SIG-M5 (cell line): Measurements from ENCODE around the gene DNMT1.

ENCODE experiments used
- DNase-seq: peaks from one replicate; lab custom pipeline; 2025; lab: John Stamatoyannopoulos, UW

DNMT1 gene

DNA sequence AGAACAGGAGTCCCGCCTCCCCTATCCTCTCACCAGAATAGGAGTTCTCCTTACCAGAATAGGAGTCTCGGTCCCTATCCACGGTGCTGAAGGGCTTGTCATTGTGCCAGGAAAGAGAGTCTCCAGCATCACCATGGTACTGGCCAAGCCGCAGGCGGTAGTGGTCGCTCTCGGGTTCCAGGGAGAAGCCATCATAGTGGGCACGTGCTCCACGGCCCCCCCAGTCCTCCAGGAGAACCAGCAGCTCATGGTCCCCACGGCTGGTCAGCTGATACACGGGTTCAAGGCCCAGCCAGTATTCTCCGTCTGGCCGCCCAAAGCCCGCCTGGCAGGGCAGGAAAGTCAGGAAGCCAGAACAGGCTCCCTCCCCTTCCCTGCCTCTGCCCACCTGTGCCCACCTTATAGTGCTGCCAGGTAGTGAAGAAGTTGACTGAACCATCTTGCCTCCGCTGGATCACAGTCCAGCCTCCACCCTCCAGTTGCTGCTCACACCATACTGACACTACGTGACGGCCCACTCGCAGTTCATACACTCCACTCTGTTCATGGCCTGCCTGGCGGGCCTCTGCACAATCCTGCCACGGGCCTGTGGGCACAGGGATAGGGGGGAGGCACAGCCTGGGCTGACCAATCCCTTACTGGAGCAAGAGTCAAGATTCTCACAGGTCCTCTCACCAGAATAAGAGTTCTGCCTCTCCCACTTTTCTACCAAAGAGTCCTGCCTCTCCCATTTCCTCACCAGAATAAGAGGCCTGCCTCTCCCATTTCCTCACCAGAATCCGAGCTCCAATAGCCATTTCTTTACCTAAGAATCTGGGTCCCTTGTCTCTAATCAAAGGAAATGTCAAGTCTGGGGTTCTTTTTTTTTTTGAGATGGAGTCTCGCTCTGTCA, 101.2 kb downstream of the DNMT1 start:
- DNase-seq, result no peak

DNA sequence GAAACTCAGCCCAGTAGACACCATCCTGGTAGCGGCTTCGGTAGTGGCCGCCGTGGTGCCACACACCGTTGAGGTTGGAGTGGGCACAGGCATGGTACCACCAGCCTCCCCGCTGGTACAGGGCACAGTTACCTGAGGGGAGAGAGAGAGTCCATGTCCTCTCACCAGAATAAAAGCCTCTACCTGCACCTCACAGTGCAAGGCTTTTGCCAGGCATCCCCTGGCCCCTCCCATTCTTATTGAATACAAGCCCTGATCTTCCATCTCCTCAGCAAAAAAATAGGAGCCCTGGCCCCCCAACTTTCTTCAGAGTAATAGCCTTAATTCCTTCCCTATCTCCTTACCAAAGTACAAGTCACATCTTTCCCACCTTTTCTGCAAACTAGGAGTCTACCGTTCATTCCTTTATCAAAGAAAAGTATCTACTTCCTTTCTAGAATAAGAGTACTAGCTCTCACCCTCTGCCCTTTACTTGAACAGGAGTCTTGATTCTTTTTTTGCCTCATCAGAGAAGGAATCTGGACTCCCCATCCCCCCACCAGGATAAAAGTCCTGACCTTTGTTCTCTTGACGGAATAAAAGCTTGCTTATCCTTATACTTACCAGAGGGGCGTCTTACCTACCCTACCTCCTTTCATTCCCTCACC, 102.0 kb downstream of the DNMT1 start:
- DNase-seq, result no peak

DNA sequence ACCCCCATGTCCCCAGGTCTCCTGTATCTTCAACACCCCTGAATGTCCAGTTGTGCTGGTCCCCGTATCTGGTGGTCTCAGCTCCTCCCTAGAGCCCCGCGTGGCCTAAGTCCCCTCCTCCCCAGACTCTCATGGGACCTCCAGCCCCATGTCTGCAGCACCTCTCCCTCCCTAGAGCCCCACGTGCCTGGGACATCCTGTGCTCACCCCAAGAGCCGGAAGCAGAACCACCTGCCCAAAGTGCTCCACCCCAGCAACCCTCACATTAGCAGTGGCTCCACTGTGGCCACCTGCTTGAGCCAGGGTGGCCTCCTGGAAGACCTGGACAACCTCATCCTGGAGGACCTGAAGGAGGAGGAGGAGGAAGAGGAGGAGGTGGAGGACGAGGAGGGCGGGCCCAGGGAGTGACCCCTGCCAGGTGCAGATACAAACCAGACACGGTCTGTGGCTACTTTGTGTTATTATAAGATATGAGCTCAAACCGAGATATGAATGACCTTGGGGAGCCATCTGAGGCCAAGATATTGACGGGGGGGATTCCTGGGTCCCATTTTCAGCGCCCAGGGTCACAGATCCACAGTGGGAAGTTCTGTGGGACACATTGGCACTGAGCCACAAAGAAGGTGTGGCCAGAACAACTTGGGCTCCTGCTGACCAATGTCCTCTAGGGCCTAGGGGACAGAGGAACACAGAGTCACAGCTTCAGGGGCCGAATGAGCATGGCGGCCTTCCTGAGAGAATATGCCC, 102.7 kb downstream of the DNMT1 start:
- no peak for DNase-seq

DNA sequence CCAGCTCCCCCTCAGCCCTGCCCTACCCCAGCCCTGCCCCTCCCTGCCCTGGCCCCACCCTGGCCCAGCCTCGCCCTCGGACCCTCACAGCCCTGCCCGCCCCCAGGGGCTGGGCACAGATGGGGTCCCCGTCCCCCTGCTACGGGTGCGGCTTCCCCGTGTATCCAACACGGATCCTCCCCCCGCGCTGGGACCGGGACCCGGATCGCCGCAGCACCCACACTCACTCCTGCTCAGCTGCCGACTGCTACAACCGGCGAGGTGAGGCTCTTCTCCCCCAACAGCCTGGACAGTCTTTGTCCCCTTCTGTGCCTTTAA, 103.4 kb downstream of the DNMT1 start:
- no peak for DNase-seq

DNA sequence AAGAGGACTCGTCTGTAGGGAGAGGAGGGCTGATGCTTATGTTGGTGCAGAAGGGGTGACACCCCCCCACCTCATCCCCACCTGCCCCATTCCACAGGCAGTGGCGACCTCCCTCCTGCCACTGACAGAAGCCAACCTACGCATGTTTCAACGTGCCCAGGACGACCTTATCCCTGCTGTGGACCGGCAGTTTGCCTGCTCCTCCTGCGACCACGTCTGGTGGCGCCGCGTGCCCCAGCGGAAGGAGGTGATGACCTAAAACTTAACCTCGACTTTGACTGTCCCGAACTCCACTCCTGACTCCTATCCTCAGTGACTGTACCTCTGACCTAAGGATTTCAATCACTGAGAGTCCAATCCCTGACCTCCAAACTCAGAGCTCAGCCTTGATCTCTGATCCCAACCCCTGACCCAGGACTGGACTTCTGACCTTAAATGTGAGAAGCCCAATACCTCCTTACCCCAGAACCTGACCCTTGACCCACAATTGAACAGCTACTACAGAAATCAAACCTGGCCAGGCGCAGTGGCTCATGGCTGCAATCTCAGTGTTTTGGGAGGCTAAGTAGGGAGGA, 104.9 kb downstream of the DNMT1 start:
- no peak for DNase-seq

DNA sequence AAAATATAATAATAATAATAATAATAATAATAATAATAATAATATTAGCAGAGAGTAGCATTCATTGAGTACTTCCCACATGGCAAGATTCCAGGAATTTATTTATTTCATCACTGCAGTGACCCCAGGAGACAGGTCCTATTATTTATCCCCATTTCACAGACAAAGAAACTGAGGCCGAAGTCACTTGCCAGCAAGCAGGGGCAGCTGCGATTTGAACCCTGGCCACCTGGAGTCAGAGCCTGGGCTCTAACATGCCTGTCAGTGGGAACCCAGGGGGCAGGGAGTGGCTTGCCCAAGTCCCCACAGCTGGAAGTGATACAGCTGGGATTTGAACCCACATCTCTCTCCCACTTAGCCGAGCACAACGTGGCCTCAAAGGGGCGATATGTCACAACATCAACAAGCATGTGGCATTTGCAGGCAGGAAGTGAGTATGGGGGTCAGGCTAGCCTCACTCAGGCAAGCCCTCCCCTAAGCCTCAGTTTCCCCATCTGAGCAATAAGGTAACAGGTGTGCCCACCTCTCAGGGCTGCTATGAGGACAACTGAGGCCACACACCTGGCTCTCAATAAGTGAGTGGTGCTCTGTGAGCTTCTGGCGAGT, 105.7 kb downstream of the DNMT1 start:
- DNase-seq, result no peak

DNA sequence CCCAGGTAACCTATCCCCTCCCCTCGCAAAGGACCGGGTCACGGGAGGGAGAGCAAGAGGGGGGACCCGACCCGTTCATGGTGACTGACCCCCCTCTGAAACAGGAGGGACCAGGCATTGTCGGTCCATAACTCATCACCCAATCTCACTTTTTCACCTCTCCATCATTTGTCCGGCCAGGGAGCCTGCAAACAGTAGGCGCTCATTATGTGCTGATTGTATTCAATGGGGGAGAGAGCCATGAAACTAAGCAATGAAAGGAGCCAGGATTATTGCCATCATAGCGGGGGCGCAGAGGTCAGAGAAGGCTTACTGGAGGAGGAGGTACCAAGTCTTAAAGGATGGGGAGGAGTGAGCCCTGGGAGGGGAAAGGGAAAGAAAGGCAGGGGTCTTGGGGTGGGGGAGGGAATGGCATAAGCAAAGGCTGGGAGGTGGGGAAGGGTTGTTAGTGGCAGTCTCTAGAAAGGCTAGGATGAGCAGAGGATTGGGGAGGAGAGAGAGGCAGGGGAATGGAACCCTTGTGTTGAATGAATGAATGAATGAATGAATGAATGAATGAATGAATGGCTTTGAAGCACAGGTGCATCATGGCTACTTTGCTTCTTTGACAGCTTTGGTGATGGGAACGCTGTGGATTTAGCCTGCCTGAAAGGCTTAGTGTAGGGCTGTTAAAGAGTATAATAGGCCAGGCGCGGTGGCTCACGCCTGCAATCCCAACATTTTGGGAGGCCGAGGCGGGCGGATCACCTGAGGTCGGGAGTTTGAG, 107.3 kb downstream of the DNMT1 start:
- DNase-seq, result no peak

DNA sequence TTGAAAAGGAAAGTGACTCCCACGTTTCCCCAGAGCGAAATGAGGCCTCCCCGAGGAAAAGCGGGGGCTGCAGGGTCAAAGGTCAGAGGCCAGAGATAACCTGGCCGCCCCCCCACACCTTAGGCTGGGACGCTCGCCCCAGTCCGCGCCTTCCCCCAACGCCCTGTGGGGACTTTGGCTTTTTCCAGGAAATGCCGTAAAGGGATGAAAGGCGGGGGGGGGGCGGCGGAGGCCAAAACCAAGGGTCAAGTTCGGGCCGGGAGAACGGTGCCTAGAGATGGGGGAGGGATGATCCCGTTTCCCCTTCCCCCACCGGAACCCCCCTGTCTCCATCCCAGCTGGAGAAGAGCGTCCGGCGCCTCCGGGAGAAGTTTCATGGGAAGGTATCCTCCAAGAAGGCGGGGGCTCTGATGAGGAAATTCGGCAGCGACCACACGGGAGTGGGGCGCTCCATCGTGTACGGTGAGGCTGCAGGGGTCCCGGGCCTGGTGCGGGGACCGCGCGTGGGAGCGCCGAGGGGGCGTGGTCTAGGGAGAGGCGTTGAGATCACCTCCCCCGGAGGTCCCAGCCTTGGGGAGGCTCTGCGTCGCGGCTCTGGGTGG, 108.1 kb downstream of the DNMT1 start:
- no peak for DNase-seq

DNA sequence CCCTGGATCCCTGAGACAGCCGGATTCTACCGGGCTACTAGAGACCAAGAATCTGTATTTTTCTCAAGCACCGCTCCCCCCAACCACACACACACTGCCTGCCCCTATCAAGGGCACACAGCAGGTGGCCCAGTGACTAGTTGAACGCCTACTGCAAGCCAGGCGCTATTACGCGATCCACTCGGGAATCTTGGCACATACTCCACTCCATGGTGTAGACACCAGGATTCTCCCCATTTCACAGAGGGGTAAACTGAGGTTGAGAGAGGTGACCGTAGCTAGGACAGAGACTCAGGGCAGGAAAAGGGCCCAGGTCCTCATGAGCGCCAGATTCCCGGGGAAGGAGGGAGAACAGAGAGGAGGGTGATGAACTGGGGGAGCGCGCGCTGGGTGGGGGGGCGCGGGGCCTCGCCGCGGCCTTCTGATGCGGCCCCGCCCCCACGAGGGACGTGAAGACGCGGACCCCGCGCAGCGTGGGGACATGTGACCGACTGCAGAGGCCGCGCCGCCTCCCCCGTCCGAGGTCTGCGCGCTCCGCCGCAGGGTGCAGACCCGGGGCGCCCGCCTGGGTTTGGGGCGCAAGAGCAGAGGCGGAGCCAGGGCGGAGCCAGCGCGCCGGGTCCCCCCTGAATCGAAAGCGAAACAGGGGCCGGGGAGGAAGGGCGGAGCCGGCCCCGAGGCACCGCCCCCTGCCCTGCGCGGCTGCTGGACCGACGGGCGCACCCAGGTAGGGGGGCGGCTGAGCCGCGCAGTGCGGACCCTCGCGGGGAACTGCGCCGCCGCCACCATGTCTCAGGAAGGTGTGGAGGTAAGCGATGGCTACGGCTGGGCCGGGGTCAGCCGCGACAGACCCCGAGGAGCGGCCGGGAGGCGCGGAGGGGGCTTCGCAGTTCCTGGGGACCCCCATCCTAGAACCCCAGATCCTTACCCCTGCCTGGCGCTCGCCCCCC, 108.8 kb downstream of the DNMT1 start, which contains the start of gene SHFL:
TSS of gene SHFL (plus strand) at position 677 of the 950 bp plus-strand sequence. CDS start at position 788, 111 bp downstream.
- no peak for DNase-seq

DNA sequence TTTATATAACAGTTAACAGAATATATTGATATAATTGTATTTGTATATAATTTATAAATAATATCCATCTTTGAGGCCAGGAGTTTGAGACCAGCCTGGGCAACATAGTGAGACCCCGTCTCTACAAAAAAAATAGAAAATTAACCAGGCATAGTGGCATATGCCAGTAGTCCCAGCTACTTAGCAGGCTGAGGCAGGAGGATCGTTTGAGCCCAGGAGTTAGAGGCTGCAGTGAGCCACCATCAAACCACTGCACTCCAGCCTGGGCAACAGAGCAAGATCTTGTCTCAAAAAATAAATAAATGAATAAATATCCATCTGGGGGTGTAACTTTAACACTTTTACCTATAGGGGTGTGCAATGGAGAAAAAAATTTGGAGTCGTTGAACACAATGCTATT, 110.0 kb downstream of the DNMT1 start:
- no peak for DNase-seq

DNA sequence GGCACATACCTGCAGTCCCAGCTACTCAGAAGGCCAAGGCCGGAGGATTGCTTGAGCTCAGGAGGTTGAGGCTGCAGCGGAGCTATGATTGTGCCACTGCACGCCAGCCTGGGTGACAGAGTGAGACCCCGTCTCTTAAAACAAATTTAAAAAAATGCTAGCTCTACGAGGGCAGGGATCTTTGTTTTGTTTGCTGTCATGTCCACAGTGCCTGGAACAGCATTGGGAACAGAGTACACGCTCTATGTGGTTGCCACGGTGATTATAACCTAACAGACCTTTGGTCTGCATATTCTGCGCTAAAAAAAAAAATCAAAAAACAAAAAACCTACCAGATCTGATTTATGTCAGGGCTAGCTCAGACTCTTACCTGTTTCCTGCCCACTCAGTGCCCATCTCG, 110.8 kb downstream of the DNMT1 start:
- no peak for DNase-seq
